ENCODE measurements around the gene SMPX.

Gene SMPX

DNA sequence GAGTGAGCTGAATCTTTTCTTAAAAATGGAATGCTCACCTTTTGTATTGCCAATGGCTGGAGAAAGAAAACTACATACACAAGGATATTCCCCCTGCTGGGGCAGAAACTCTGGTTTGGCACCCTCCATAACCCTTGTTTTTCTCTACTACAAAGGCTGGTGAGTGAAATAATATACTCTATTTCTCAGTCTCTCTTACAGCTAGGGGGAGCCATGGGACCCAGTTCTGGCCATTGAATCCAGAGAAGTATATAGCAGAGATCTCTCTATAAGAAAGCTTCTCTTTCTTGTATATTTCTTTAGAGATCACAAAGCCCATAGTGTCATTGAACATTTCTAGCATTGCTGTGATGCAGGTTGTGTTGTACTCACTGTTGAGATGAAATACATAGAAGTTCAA lies 49.8 kb downstream of the SMPX start:
- no peak for DNase-seq

DNA sequence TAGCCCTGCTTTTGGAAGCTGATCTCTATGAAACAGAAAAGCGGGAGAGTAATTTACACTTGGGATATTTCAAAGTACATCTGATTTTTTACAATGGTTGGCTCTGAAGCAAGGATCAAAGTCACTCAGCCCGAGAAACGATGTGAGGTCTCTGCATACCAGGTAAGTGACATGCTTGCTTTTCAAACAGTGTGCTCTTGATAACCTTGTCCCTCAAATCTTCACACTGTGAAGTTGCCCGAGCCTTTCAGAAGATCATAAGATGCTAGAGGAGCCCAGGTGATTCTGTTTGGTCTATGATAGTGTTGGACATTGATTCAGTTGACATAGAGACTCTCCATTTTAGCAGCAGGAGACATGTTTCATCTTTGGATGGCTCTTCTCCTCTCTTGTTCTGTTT lies 52.7 kb downstream of the SMPX start:
- no peak for DNase-seq

GRCh38 chrX:21702725-21703124 lies 55.2 kb downstream of the SMPX start:
- DNase-seq, result no peak

DNA sequence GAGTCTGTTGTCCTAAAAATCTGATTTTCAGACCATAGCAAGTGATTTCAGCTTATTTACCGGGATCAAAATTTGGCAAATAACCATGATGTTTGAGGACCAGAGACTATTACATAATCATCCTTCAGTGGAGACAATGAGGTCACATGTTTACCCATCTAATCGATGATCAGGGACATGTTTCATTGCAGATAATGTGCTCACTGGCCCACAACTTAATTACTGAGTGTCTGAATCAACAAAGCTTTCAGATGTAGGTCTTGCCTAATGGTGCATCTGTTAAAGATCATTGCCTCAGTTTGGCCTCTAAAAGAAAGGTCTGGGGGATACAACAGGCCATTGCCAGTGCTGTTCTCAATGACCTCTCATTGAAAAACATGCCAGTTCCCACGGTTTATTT lies 56.9 kb downstream of the SMPX start:
- no peak for DNase-seq

DNA sequence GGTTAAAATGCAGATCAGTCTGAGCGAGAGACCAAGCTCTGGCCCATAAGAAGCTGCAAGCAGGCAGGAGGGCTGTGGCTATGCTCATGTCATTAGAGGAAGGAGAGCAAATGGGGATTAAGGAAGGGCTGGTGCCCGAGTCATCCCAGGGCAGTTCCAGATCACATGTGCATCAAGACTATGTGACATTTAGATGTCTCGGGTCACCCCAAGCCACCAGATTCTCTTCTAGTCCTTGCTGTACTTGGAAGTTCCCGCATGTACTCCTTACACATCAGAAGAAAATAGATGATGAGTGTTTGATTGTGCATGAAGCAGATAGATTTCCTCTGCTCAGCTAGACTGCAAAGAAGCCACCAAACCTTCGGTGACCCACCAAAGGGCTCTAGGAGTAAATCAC lies 57.6 kb downstream of the SMPX start:
- no peak for DNase-seq

DNA sequence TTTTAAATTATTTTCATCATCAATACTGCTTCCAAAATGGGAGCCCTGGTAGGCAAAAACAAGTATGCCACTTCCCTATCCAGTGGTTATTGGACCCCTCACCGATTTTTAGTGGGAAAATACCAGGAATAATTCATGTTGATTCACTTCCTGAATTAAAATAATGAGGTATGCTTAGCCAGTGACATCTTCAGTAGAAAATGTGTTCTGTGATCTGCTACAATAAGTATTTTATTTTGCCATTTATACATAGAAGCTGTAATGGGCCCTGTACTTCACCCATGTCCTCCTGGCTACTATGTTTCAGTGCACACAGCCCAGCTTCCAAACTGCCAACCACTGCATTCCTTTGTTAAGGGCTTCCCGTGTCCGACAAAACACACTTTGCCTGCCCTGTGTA lies 58.8 kb downstream of the SMPX start:
- no peak for DNase-seq

GRCh38 chrX:21698272-21698671 lies 59.6 kb downstream of the SMPX start:
- DNase-seq, result no peak

- no peak for DNase-seq
Observed at GRCh38 chrX:21691512-21692018, 66.4 kb downstream of the SMPX start.

GRCh38 chrX:21683941-21684340 lies 74.0 kb downstream of the SMPX start:
- DNase-seq, result no peak

GRCh38 chrX:21678048-21678612 lies 79.8 kb downstream of the SMPX start:
- DNase-seq, result no peak

GRCh38 chrX:21675931-21676330 lies 82.0 kb downstream of the SMPX start:
- no peak for DNase-seq

DNA sequence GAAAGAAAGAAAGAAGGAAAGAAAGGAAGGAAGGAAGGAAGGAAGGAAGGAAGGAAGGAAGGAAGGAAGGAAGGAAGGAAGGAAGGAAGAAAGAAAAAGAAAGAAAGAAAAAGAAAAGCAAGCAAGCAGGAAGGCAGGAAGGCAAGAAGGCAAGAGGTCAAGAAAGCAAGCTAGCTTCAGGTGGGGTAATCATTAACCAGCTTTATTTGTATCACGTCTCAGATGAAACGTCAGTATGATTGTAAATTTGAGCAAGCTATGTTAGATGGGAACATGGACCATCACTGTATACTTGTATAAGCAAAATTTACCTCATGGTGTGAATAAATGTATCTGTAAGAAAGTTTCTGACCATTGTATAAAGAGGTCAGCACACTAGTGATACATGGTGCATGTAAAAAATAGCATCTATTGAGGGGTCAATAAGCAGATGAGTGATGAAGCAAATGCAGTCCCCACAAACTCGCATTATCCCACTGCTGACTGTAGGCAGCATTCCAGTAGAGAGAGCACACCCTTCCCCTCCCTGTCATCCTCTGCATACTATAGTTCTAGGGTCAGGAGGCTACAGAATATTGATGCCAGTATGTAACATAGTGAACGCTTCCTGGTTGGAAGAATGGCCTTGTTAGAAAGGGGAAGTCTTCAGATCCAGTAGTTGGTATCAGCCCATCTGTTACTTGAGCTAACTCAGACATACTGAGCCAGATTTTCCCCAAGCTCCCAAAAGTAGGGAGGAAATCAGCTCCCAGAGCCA lies 83.3 kb downstream of the SMPX start:
- DNase-seq, result no peak

- DNase-seq, result no peak
Observed at GRCh38 chrX:21666679-21667078, 91.2 kb downstream of the SMPX start.

DNA sequence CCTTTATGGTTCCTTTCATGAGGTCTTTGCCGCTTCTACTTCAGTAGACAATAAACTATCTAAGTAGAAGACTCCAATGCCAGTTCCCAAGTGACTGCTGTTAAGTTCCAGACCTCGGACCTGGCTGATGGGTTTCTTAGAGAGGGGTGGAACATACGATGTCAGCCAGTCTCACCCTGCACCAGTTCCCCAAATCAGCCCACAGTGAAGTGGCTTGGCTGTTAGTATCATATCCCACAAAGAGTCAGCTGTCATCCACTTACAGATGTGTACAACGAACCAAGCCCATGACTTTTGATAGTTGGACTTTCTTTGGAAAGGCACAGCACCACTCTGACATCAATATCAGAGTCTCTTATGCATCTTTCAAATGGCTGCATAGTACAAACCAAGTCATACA lies 91.7 kb downstream of the SMPX start:
- DNase-seq, result no peak

DNA sequence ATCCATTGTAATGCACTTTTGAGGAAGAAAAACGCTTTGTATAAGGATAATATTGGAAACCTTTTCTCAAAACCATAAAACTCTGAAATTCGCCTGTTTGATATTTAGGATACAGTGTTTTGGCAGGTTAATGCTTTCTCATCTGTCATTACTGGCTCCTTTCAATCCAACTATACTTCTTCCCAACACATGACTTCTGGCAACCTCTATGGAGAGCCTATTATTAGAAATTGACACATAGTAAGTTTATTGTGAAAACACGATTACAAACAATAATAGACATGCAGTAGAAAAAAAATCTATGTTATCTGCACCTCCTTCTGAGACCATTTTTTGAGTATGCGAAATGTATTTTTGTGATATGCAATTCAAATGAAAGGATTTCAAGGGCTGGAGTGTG lies 95.2 kb downstream of the SMPX start:
- DNase-seq, result no peak

- DNase-seq, result no peak
Observed at GRCh38 chrX:21661316-21661715, 96.6 kb downstream of the SMPX start.

- no peak for DNase-seq
Observed at GRCh38 chrX:21660156-21660555, 97.8 kb downstream of the SMPX start.

- no peak for DNase-seq
Observed at GRCh38 chrX:21659320-21659719, 98.6 kb downstream of the SMPX start.

GRCh38 chrX:21658746-21659145 lies 99.2 kb downstream of the SMPX start:
- DNase-seq, result no peak

DNA sequence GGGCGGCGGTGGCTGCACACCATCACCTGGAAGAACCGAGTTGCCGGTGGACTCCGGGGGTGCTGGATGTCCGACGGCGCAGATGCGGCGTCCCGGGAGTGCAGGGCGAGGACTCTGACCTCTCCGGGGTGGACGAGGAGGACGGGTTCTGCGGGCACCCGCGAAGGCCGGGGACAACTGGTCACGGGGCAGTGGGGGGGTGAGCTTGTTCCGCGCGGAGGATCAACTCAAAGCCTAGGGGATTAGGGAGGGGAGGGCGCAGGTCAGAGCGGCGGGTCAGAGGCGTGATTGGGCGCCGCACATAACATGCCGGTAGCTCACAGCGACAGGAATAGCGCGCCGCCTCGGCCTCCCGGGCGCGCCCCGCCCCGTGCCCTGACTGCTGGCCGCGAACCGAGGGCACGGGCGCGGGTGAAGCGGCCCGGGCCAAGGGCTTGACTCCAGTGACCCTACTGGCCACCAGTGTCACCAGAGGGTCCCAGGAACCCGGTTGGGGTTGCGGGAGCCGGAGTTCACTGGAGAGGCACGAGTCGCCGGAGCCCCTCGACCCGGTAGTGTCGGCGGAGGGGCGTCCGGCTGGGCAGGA lies 99.7 kb downstream of the SMPX start, which contains the start of gene KLHL34:
KLHL34 (minus strand) TSS at position 179 of the 586 bp plus-strand sequence. CDS start 542 bp downstream, outside the sequence.
- no peak for DNase-seq

DNA sequence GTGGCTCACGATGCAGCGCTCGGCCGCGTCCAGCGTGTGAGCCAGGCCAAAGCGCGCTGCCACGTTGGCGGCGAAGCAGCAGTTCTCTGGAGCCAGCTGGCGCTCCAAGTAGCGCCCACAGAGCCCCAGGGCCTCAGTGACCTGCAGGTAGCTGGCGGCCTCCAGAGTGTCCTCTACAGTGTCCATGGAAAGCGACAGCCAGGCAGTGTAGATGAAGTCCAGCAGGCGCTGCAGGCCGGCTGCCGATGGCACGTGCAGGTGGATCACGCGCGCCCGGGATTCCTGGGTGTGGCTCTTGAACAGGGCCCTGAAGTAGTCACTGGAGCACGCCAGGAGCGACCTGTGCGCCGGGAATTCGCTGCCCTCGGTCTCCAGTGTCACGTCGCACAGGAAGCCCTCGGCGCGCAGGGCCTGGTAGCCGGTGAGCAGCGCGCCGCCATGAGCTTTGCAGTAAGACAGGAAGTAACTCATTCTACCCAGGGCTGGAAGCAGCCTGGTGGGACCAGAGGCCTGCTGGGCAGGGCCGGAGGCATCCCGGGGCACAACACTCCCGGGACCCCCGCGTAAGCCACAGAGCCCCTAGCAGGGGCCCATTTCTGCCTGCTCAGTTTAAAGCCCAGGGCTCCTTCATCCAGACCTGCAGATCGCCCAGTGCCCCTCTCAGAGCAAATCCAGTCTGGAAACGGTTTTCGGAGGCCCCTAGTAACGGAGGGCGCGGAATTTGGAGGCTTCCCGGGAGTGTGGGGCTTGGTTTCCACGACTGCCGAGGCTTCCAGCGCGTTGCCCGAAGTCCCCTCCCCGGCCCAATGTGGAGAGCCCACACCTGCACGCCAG lies 100.4 kb downstream of the SMPX start:
- no peak for DNase-seq

GRCh38 chrX:21656587-21657317 lies 101.2 kb downstream of the SMPX start:
- DNase-seq, result no peak

Measured in NCI-H1694 (cell line).